ENCODE measurements around the gene BAZ2B. TPM values are rescaled to one million over a fixed set of nuclear protein-coding genes. Genes with fewer than 3 reads are reported as not detected.

Gene BAZ2B
- total and polyA plus RNA-seq, 9 of the 15 experiments (the other 6 are each of a cell fraction or from before 2014, with no cell fraction given) = 7.5 to 38.6 (median 19.8) TPM

- no peak for TF ChIP-seq COPS2 (conservative IDR thresholded peaks at IDR 0.05)
- no peak for TF ChIP-seq TSC22D4 (tag; IDR thresholded peaks at IDR 0.05)
- no peak for TF ChIP-seq ZBTB40 (IDR thresholded peaks at IDR 0.05)
- TF ChIP-seq ZBTB40 (CRISPR knock-in tag; IDR thresholded peaks at IDR 0.05) = no peak
- TF ChIP-seq ZBTB9 (CRISPR knock-in tag; IDR thresholded peaks at IDR 0.05) = no peak
- no peak for TF ChIP-seq POLR2AphosphoS5 (IDR thresholded peaks at IDR 0.05; ENCODE audit: control insufficient read depth, insufficient read depth, low read depth, low read length)
- TF ChIP-seq ELF4 (CRISPR knock-in tag; IDR thresholded peaks at IDR 0.05) = no peak
- TF ChIP-seq ARHGAP35 (IDR thresholded peaks at IDR 0.05; ENCODE audit: partially characterized antibody) = no peak
- TF ChIP-seq ZKSCAN3 (CRISPR knock-in tag; IDR thresholded peaks at IDR 0.05) = no peak
Observed at GRCh38 chr2:159651884-159652283, 35.5 kb upstream of the BAZ2B start (continued).

All from K562 (cell line).